Measurements from ENCODE around the gene B4GALT3.

GRCh38 chr1:161225178-161225533 lies 47.8 kb upstream of the B4GALT3 start:
- TF ChIP-seq GATA2 (IDR thresholded peaks at IDR 0.05; ENCODE audit: low read depth, low read length) (no peak), GATA3 (IDR thresholded peaks at IDR 0.05; ENCODE audit: low read depth, low read length) (no peak)

All from SH-SY5Y (cell line).